Activated T-cell treated with anti-CD3 and anti-CD28 coated beads, Interleukin-2, amount 50 U/mL, for 24 hours (primary cell): ENCODE results near the gene SMAD9.

Source experiments
- DNase-seq: peaks from one replicate; pipeline ENCODE4 v3.0.0-alpha.2; 2020
- H3K27ac Mint-ChIP-seq: 2 replicates; pipeline ENCODE4 v1.8.0; 2020; ENCODE audit warnings: mild to moderate bottlenecking, mixed read lengths
- H3K27me3 Mint-ChIP-seq: 2 replicates; pipeline ENCODE4 v1.8.0; 2020; ENCODE audit warnings: mixed read lengths
- H3K36me3 Mint-ChIP-seq: 2 replicates; pipeline ENCODE4 v1.8.0; 2020; ENCODE audit warnings: low read depth, mixed read lengths
- H3K4me1 Mint-ChIP-seq: 2 replicates; pipeline ENCODE4 v1.8.0; 2020; ENCODE audit warnings: low read depth, mixed read lengths
- H3K4me3 Mint-ChIP-seq: 2 replicates; pipeline ENCODE4 v1.8.0; 2020; ENCODE audit warnings: mild to moderate bottlenecking, moderate library complexity, mixed read lengths
- H3K9me3 Mint-ChIP-seq: 2 replicates; pipeline ENCODE4 v1.8.0; 2020; ENCODE audit warnings: mixed read lengths

The SMAD9 gene

GRCh38 chr13:36796052-36796451 is 124.0 kb downstream of the SMAD9 start:
- DNase-seq, result no peak
- Mint-ChIP-seq H3K27ac (no peak overlapping the region), H3K9me3 (no peaks in the 10 kb centered on the region), H3K4me3 (no peak overlapping the region), H3K36me3 (no peaks in the 10 kb centered on the region), H3K27me3 (peaks cover 25% of the 10 kb centered on the region), H3K4me1 (no peaks in the 10 kb centered on the region)

- Mint-ChIP-seq H3K9me3 (no peaks in the 10 kb centered on the region), H3K27ac (no peak overlapping the region)
These were observed 124.6 kb downstream of the SMAD9 start for GRCh38 chr13:36795463-36795862.

More at GRCh38 chr13:36795463-36795862, 124.6 kb downstream of the SMAD9 start:
- Mint-ChIP-seq H3K27me3 (peaks cover 25% of the 10 kb centered on the region), H3K4me3 (no peak overlapping the region), H3K36me3 (no peaks in the 10 kb centered on the region), H3K4me1 (no peaks in the 10 kb centered on the region)
- no peak for DNase-seq
